WTC11 (cell line): Measurements from ENCODE around the gene TGM2.
"Not testable (repeated sequence)": the region's sequence is repeated elsewhere in the genome, so short reads cannot be mapped to it uniquely, and the experiment has no call there.

Experiments used
- CTCF ChIP-seq: fragments of 200-600 bp; IDR thresholded peaks from 2 replicates; pipeline ENCODE4 v1.8.0; 2022; ENCODE audit warnings: antibody characterized with exemption
- ETV6 ChIP-seq: sonication (generic); formaldehyde crosslinking; IDR thresholded peaks from 2 replicates; pipeline ENCODE4 v1.8.1; 2022; ENCODE audit warnings: mild to moderate bottlenecking, missing genetic modification reagents
- HMGXB4 ChIP-seq: sonication (generic); formaldehyde crosslinking; IDR thresholded peaks from 2 replicates; pipeline ENCODE4 v1.8.1; 2023; ENCODE audit warnings: mild to moderate bottlenecking, moderate library complexity, missing genetic modification reagents
- MAX ChIP-seq: sonication (generic); formaldehyde crosslinking; IDR thresholded peaks from 2 replicates; pipeline ENCODE4 v1.8.0; 2022; ENCODE audit warnings: mild to moderate bottlenecking, missing genetic modification reagents
- MLX ChIP-seq: sonication (generic); formaldehyde crosslinking; IDR thresholded peaks from 2 replicates; pipeline ENCODE4 v1.8.1; 2023; ENCODE audit warnings: mild to moderate bottlenecking, missing genetic modification reagents, moderate library complexity
- NFE2L1 ChIP-seq: sonication (generic); formaldehyde crosslinking; IDR thresholded peaks from 2 replicates; pipeline ENCODE4 v1.8.1; 2023; ENCODE audit warnings: missing genetic modification reagents
- NFYB ChIP-seq: sonication (generic); formaldehyde crosslinking; conservative IDR thresholded peaks from 2 replicates; pipeline ENCODE4 v1.8.0; 2022; ENCODE audit warnings: low read depth, missing genetic modification reagents
- NR3C1 ChIP-seq: sonication (generic); formaldehyde crosslinking; conservative IDR thresholded peaks from 2 replicates; pipeline ENCODE4 v1.8.1; 2023; ENCODE audit warnings: low read depth, mild to moderate bottlenecking, missing genetic modification reagents

- TF ChIP-seq MLX (CRISPR knock-in tag); HMGXB4 (CRISPR knock-in tag); CTCF; NFYB (CRISPR knock-in tag); NR3C1 (CRISPR knock-in tag); ETV6 (CRISPR knock-in tag); MAX (CRISPR knock-in tag); NFE2L1: not testable (repeated sequence)
Measured at GRCh38 chr20:38107916-38108315, 57.2 kb downstream of the TGM2 start.
